Activated CD4-positive, alpha-beta T cell treated with anti-CD3 and anti-CD28 coated beads for 4 hours (primary cell): ENCODE measurements around the gene SHPK.

Experiments
- DNase-seq, 2 donors: peaks; one replicate each; pipeline ENCODE4 v3.0.0-alpha.2; 2020

Gene SHPK

GRCh38 chr17:3659541-3660111, 23.6 kb upstream of the SHPK start:
- DNase-seq = no peak

- DNase-seq = no peak
These were observed 22.9 kb upstream of the SHPK start for GRCh38 chr17:3658784-3659449.

GRCh38 chr17:3657874-3658783, 22.1 kb upstream of the SHPK start:
- no peak for DNase-seq

GRCh38 chr17:3657588-3657869, 21.5 kb upstream of the SHPK start:
- no peak for DNase-seq

- DNase-seq = no peak
These were observed 20.9 kb upstream of the SHPK start for GRCh38 chr17:3656755-3657587.

GRCh38 chr17:3656353-3656752, 20.3 kb upstream of the SHPK start:
- DNase-seq = no peak

GRCh38 chr17:3655766-3656165, 19.7 kb upstream of the SHPK start:
- no peak for DNase-seq

GRCh38 chr17:3647769-3648555, 11.9 kb upstream of the SHPK start:
- DNase-seq = peak; percentile 29 to 34

GRCh38 chr17:3647251-3647650, 11.2 kb upstream of the SHPK start:
- DNase-seq = no peak

GRCh38 chr17:3645310-3645709, 9.3 kb upstream of the SHPK start:
- no peak for DNase-seq

- DNase-seq = no peak
These were observed 7.9 kb upstream of the SHPK start for GRCh38 chr17:3643889-3644349.

GRCh38 chr17:3641717-3642486, 5.9 kb upstream of the SHPK start:
- no peak for DNase-seq

GRCh38 chr17:3641014-3641413, 5.0 kb upstream of the SHPK start:
- no peak for DNase-seq

- DNase-seq = no peak
These were observed 4.0 kb upstream of the SHPK start for GRCh38 chr17:3639981-3640596.

GRCh38 chr17:3636908-3637373, 891 bp upstream of the SHPK start:
- peak in 1 of 2 donors; percentile 16 for DNase-seq

GRCh38 chr17:3635474-3636153, 436 bp downstream of the SHPK start:
- DNase-seq = no peak

- no peak for DNase-seq
These were observed 3.8 kb downstream of the SHPK start for GRCh38 chr17:3632287-3632686.

- DNase-seq = no peak
These were observed 5.3 kb downstream of the SHPK start for GRCh38 chr17:3630781-3631180.

- DNase-seq = no peak
These were observed 8.3 kb downstream of the SHPK start for GRCh38 chr17:3627769-3628167.
